ENCODE results near the gene IGF2R.

The IGF2R gene

DNA sequence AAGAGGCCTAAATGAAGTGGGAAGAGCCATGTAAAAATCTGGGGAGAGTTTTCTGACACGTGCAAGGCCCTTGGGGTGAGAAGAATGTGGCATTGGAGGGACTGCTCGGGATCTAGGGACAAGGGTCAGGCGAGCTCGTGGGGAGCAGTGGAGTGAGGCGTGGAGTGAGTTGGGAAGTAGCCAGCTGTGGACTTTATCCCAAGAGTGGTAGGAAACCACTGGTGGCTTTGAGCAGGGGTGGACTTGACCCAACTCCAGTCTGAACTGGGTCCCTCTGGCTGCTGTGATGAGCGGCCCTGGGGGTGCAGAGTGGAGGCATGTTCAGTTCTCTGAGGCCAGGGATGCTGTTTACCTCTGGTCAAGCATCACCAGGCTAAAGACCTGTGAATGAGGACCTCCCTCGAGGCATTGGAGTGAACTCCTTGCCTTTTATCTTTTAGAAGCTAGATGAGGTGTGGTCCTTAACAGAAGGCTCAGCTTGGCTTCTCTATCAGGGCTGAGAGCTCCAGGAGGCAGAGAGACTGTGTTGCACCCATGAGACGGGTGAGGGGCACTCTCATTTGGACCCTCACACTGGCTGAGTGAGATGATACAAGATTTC, 173.3 kb downstream of the IGF2R start:
- no peak for DNase-seq

GRCh38 chr6:160146454-160147145, 177.7 kb downstream of the IGF2R start:
- no peak for DNase-seq

- no peak for DNase-seq
Measured at GRCh38 chr6:160147146-160147536, 178.3 kb downstream of the IGF2R start.

DNA sequence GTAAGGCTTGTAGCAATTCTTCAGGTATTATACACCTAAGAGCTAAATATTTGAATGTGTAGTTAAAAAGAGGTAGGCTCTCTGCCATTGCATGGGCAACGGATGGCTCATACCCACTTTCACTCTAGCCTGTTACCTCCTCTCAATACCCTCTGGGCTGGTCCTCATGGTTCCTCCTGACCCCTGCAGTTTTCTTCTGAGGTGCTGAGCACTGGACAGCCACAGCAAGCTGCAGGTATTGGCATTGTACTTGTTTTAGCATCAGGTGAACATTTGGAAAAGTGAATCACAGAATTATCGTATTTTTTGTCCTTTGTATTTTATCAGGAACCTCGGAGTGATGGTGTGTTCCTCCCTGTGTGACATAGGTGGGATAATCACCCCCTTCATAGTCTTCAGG, 185.6 kb downstream of the IGF2R start:
- DNase-seq, result no peak

DNA sequence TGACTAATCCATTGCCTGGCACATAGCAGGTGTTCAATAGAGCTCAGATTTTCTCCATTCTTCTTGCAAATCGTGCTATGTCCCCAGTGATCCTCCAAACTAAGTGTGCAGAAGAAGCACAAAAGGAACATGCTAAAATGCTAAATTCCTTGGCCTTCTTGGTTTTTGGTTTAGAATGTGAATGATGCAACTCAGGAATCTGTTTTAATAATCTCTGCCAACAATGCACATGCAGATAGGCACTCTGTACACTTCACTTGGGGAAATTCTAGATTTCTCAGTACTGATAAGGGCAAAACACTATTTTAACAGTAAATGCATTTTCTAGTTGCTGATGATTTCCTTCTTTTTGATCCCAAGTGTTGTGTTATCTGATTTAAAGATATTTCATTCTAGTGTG, 188.0 kb downstream of the IGF2R start:
- DNase-seq, result no peak

DNA sequence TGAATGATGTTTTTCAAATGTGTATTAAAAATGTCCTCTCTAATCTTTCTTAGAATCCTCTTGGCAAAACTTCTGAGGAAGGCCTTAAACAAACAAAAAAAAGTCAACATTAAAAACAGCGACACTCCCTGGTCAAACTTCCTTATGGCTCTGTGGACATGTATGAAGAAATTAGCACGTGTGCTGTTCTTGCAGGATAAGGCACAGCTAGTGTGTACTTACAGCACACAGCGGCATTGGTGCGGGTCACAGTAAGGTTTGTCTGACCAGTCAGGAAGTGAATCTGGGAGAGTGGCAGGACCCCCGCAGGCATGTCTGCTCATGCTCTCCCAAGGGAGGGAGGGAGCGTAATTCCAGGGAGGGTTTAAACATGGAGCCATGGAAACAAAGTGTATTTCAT, 191.6 kb downstream of the IGF2R start:
- no peak for DNase-seq

Measured in activated T-cell treated with anti-CD3 and anti-CD28 coated beads, Interleukin-2, amount 50 U/mL, for 1 hour (primary cell).